GM04504 (cell line): ENCODE measurements around the gene JAG1.

Source experiments
- DNase-seq: peaks from one replicate; pipeline ENCODE4 v3.0.0-alpha.2; 2012; ENCODE audit warnings: low read depth

Gene JAG1

DNA sequence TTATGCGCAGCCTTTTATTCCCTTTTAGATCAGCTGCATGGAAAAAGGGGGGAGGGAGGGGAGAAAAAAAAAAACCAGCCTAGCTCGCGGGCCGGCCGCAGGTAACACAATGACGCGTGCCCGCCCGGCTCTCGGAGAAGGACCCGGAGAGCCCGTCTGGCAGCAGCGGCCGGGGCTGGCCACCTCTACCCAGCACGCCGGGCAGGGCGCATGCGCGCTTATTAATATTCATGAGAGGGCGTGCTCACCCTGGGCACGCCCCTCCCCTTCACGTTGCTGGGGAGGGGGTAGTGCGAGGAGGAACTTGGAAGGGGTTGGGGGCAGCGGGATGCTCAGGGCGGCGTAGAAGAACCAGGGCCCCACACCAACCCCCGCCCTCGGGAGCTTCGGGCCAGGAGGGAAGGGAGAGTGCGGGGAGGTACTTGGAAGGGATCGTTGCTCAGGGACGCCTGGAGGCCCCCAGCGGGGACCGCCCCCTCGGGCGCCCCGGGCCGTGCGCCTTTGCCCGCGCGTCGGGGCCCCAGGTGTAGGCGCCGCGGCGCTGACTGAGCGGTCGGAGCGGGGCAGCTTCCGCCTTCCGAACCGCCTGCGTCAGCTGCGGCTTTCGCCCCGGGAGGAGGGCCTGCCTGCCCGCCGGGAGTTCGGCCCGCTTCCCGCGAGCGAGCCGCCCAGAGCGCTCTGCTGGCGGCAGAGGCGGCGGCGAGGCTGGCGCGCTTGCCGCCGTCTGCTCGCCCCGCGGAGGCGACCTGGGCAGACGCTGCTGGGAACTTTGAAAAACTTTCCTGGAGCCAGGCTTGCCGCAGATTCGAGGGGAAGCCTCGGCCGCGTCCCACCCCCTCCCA is at the start of gene JAG1:
Gene JAG1 (minus strand): TSS at position 158 of the 842 bp plus-strand sequence. CDS start 469 bp downstream, outside the sequence.
- peak; percentile 85 for DNase-seq

GRCh38 chr20:10721976-10722375 is 48.2 kb upstream of the JAG1 start:
- DNase-seq = no peak

DNA sequence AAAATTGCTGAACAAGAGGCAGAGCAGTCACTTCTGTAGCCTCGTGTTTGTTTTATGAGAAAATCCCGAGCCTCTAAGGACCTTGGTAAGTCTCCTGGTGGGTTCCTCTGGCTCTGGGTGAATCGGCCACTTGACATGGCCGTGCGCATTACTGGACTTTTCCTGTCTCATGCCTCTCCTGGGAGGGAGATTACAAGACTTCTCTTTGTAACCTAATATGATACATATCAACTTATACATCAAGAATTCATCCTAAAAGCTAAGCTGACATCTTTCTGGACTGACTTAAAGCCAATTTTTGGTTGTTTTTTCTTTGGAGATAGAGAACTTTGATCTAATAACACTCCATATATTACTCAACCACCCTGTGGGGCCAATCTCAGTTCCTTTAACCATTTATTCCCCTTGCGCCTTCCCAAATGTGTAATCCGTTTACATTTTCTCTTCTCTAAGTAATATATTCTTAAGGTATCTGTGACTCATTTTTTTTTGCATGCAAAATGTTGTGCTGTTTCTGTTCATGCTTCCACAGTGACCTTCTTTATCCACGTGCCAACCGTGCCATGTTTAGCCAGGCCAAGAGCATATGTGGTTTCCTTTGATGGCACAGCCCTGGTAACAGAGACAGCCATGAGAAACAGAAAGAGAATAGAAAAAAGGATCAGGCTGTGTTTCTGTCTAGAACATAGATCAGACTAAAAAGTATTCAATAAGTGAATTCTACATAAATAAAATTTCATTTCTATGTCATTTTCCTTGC is 47.5 kb upstream of the JAG1 start:
- no peak for DNase-seq

- DNase-seq = no peak
Measured at GRCh38 chr20:10720565-10720964, 46.8 kb upstream of the JAG1 start.

- no peak for DNase-seq
Measured at GRCh38 chr20:10719740-10720385, 46.1 kb upstream of the JAG1 start.

GRCh38 chr20:10718661-10719060 is 44.9 kb upstream of the JAG1 start:
- DNase-seq = no peak

DNA sequence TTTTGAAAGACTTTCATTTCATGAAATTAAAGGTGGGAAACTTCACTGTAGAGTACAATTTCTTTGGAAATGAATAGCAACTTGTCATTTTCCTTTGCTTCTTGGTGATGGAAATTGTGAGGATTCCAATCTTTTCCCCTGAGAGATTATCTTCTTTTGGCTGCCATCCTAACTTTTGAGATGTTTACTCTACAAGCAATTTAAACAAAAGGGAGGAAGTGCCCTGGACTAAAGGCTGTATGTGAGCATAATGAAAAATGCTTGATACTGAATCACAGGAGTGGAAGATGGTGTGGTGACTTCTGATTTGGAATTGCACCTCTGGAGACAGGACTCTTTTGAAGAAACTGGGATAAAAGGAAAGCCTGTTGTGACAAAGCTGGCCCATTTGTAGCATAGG is 43.1 kb upstream of the JAG1 start:
- no peak for DNase-seq

DNA sequence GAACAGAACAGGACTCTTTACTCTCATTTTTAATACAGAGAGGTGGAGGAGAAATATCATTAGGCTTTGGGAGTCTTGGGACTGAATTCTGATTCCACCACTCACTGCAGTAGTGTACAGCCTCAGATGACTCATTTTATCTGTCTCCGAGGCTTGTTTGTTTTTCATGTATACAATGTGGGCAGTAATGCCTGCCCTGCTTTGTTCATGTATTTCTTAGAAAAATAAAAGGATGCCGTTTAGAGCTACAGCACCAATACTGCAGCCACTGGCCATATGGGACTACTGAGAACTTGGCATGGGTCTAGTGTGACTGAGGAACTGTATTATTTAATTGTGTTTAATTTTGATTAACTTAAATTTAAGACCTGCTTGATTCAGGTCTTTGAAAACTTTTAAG is 41.2 kb upstream of the JAG1 start:
- DNase-seq = no peak

- DNase-seq = no peak
Measured at GRCh38 chr20:10714236-10714975, 40.6 kb upstream of the JAG1 start.

GRCh38 chr20:10713161-10713560 is 39.4 kb upstream of the JAG1 start:
- no peak for DNase-seq

DNA sequence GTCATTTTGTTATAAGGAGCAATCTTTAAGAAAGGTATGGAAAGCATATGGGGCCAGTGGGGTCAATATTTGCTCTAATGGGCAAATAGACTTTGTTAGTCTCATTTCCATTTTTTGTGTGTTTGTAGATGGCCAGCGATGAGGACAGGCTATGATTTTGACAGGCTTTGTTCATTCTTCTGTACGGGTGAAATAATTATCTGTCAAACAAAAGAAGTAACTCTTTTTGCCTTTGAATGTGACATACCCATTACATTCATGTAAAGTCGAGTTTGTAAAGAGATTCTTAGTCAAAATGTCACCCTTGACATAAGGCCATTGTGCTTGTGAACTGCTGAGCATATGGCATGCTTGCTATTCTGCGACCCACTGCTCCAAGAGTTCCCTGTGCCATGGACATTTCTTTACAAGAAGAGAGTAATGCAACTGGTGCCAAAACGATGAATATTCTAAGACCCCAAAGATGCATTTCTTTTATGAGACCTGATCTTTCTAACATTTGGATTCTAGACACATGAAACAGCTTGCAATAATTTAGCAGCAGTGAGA is 38.2 kb upstream of the JAG1 start:
- DNase-seq = no peak

DNA sequence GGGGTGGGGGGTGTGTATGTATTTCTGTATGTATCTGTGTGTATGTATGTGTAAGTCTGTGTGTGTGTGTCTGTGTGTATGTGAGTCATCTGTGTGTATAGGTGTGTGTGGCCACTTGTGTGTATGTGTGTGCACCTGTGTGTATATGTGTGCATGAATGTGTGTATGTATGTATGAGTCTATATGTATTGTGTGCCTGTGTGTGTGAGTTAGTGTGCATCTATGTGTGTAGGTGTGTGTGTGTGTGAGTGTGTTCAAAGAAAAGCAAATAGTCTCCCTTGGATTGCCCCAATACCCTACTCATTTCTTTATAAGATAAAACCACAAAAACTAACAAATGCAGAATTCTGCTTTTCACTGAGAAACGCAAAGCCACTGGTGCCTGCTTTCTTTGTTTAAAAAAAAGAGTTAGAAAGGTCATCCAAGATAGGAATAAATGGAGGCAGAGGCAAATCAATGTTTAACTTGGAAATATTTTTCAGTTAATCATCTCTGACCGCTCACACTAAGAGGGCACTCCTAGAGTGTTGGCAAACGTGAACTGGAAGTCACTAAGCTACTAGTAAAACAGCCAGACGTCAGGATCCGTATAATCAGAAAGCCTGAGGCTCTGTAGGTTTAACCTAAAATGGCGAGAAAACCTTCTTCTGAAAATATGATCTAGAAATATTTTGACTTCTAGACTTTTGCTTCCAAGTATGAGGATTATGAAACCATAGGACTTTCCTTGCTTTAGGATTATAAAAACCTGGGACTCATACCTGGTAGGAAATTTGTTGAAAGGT is 37.4 kb upstream of the JAG1 start:
- no peak for DNase-seq

- DNase-seq = no peak
Measured at GRCh38 chr20:10709916-10710315, 36.1 kb upstream of the JAG1 start.

- DNase-seq = no peak
Measured at GRCh38 chr20:10708351-10709185, 34.8 kb upstream of the JAG1 start.

DNA sequence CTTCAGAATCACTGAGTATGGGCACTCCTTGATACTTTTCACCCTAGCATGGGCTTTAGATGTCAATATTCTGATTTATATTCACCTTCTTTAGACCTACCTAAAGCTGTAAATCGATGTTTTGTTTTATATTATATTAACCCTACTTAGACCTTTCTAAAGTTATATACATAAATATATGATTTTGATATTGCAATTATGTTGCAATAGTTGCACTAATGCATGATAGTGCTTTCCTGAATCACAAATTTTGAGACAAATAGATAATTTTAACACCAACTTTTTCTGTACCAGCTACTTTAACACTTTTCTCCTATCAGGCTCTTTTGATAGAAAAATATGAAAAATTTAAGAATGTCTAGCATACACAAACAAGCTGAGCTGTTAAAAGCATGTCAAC is 34.0 kb upstream of the JAG1 start:
- no peak for DNase-seq

DNA sequence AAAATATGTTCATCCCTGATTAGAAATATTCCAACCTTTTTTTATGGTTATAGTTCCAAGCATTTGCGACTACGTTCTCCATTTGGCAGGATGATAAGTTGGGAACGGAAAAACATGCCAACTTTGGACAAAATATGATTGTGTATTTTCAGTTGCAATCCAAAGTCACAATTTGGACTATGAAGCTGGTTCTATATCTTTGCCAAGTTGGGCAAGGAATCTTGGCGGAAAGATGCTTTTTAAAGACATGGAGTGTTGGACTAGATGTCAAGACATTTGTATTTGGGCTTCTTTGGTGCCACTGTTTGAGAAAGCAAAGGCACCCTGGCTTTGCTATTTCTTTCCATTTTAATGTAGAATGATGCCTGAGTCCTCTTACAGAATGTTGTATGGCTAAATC is 33.3 kb upstream of the JAG1 start:
- no peak for DNase-seq

DNA sequence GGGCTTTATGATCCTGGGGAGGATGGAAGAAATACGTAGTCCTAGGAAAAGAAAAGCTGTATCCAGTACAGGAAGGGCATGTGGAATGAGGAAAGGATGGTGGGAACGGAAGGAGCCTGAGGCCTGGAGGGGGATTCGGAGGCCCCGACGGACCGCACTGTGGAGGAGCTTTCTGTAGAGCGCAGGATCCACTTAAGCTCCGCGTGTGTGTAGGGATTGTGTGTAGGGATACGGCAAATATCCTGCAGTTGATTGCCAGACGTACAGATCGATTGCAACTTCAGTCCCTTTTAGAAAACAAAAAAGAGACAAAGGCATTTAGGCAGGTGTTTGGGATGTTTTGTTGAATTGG is 32.6 kb upstream of the JAG1 start:
- no peak for DNase-seq

GRCh38 chr20:10705801-10706459 is 32.1 kb upstream of the JAG1 start:
- DNase-seq = no peak

DNA sequence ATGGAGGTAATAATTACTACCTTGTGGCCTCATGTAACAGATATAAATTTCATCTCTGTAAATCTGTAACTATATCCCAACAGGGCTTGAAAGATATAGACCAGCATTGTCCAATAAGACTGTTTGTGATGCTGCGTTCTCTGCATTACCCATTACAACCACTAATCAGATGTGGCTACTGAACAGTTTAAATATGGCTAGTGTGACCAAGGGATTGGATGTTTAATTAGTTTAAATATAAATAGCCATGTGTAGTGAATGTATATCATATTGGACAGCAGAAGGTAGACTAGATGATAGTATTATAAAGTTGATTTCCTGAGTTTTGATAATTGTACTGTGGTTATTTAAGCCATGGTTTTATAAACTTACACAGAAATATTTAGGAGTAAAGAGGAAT is 27.8 kb upstream of the JAG1 start:
- DNase-seq = no peak

DNA sequence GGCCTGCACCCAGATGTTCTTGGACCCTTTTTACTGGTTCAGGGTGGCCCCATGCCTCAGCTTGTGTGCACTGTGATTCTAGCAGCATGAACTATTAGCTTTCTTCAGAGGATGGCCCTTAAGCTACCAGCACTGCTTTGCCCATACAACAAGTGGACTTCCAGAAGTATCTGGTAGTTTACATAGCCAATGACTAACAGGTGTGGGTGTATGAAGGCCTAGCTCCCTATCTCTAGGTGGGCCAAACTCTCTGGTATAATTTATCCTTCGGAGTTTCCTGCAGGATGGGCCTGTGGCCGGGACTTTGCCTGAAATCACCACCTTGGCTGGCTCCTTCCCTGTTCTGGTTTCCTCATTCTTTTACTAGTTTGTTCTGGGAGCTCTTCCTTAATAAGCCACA is 26.1 kb upstream of the JAG1 start:
- no peak for DNase-seq
